GM19238 (cell line): ENCODE data around the gene GRAMD2B.

Experiments
- DNase-seq: peaks from one replicate; pipeline ENCODE4 v3.0.0; 2011; ENCODE audit warnings: low spot score; ENCODE audit not compliant: insufficient read length

Gene GRAMD2B

GRCh38 chr5:126535856-126536545 is 112.8 kb downstream of the GRAMD2B start:
- DNase-seq, result no peak

GRCh38 chr5:126536874-126537273 is 113.7 kb downstream of the GRAMD2B start:
- DNase-seq, result no peak

- no peak for DNase-seq
Measured at GRCh38 chr5:126538579-126538978, 115.4 kb downstream of the GRAMD2B start.

- DNase-seq, result no peak
Measured at GRCh38 chr5:126540631-126541030, 117.4 kb downstream of the GRAMD2B start.

GRCh38 chr5:126542441-126542840 is 119.2 kb downstream of the GRAMD2B start:
- no peak for DNase-seq

- no peak for DNase-seq
Measured at GRCh38 chr5:126543009-126543408, 119.8 kb downstream of the GRAMD2B start.

- no peak for DNase-seq
Measured at GRCh38 chr5:126543660-126544059, 120.5 kb downstream of the GRAMD2B start.
